WTC11 (cell line): ENCODE results near the gene C16orf74. TPM values are rescaled to one million over a fixed set of nuclear protein-coding genes. Genes with fewer than 3 reads are reported as not detected.

Experiments used
- ATAC-seq: fragments of 200-7000 bp; cut with Tn5 transposase; 2 replicates; pipeline ENCODE4 v1.10.0; 2021; ENCODE audit warnings: mild to moderate bottlenecking, moderate library complexity
- CTCF ChIA-PET: fragments of 300-600 bp; sonication (Branson Sonifier 250); formaldehyde crosslinking; loops from one replicate; lab custom pipeline; 2021; ENCODE audit warnings: antibody characterized with exemption; lab: Charles Lee
- POLR2A ChIA-PET: fragments of 350-600 bp; sonication (Branson Sonifier 250); formaldehyde crosslinking; loops from one replicate; lab custom pipeline; 2021; ENCODE audit warnings: antibody characterized with exemption; lab: Charles Lee
- DNase-seq: peaks from one replicate; pipeline ENCODE4 v3.0.0; 2021; ENCODE audit warnings: low spot score
- H3K27ac Mint-ChIP-seq: 2 replicates; pipeline ENCODE4 v1.8.0; 2021; ENCODE audit warnings: mixed read lengths
- H3K27me3 Mint-ChIP-seq: 2 replicates; pipeline ENCODE4 v1.8.0; 2021; ENCODE audit warnings: low read depth, mild to moderate bottlenecking, moderate library complexity, mixed read lengths
- H3K36me3 Mint-ChIP-seq: 2 replicates; pipeline ENCODE4 v1.8.0; 2021; ENCODE audit warnings: mixed read lengths
- H3K4me1 Mint-ChIP-seq: 2 replicates; pipeline ENCODE4 v1.8.0; 2022; ENCODE audit warnings: mixed read lengths
- H3K4me3 Mint-ChIP-seq: 2 replicates; pipeline ENCODE4 v1.8.0; 2021; ENCODE audit warnings: mild to moderate bottlenecking, moderate library complexity, mixed read lengths
- H3K9me3 Mint-ChIP-seq: 2 replicates; pipeline ENCODE4 v1.8.0; 2021; ENCODE audit warnings: mixed read lengths
- CTCF ChIP-seq: fragments of 200-600 bp; IDR thresholded peaks from 2 replicates; pipeline ENCODE4 v1.8.0; 2022; ENCODE audit warnings: antibody characterized with exemption
- GABPB1 ChIP-seq: sonication (generic); formaldehyde crosslinking; IDR thresholded peaks from 2 replicates; pipeline ENCODE4 v1.8.1; 2023; ENCODE audit warnings: mild to moderate bottlenecking, missing genetic modification reagents
- GRHL2 ChIP-seq: fragments of 250-450 bp; sonication (Bioruptor Pico); IDR thresholded peaks from 2 replicates; pipeline ENCODE4 v1.8.0; 2022; ENCODE audit warnings: mild to moderate bottlenecking, moderate library complexity; ENCODE audit not compliant: insufficient replicate concordance, severe bottlenecking
- GTF2I ChIP-seq: fragments of 250-450 bp; sonication (Bioruptor Pico); conservative IDR thresholded peaks from 2 replicates; pipeline ENCODE4 v1.4.0; 2021; ENCODE audit warnings: mild to moderate bottlenecking
- JAZF1 ChIP-seq: fragments of 250-450 bp; sonication (Bioruptor Pico); IDR thresholded peaks from 2 replicates; pipeline ENCODE4 v1.9.0; 2021; ENCODE audit warnings: moderate library complexity, mild to moderate bottlenecking, inconsistent platforms
- MYBL2 ChIP-seq: sonication (generic); formaldehyde crosslinking; IDR thresholded peaks from 2 replicates; pipeline ENCODE4 v1.8.1; 2023; ENCODE audit warnings: mild to moderate bottlenecking, moderate library complexity, missing genetic modification reagents
- SMAD4 ChIP-seq: sonication (generic); formaldehyde crosslinking; IDR thresholded peaks from 2 replicates; pipeline ENCODE4 v1.8.0; 2022; ENCODE audit warnings: mild to moderate bottlenecking, missing genetic modification reagents
- TEAD1 ChIP-seq: sonication (generic); formaldehyde crosslinking; IDR thresholded peaks from 2 replicates; pipeline ENCODE4 v1.8.0; 2022; ENCODE audit warnings: mild to moderate bottlenecking, missing genetic modification reagents
- ZNF263 ChIP-seq: sonication (generic); formaldehyde crosslinking; IDR thresholded peaks from 2 replicates; pipeline ENCODE4 v1.8.1; 2022; ENCODE audit warnings: low read depth, mild to moderate bottlenecking, moderate library complexity, missing genetic modification reagents
- ZNF425 ChIP-seq: fragments of 250-450 bp; sonication (Bioruptor Pico); conservative IDR thresholded peaks from 2 replicates; pipeline ENCODE4 v1.9.0; 2021; ENCODE audit warnings: mild to moderate bottlenecking
- total RNA-seq: library from RNA; stranded (reverse); gene quantifications from 3 replicates; pipeline ENCODE4 v1.2.3, GENCODE V29; 2021
- TF ChIP-seq, protein P1 (sequence below): fragments of 250-450 bp; sonication (Bioruptor Pico); IDR thresholded peaks from 2 replicates; pipeline ENCODE4 v1.9.0; 2021; ENCODE audit warnings: mild to moderate bottlenecking, borderline replicate concordance
- TF ChIP-seq, protein P2 (sequence below): sonication (generic); formaldehyde crosslinking; conservative IDR thresholded peaks from 2 replicates; pipeline ENCODE4 v1.8.1; 2022; ENCODE audit warnings: mild to moderate bottlenecking, missing genetic modification reagents
- TF ChIP-seq, protein P3 (sequence below): sonication (generic); formaldehyde crosslinking; IDR thresholded peaks from 2 replicates; pipeline ENCODE4 v1.8.0; 2022; ENCODE audit warnings: mild to moderate bottlenecking, missing genetic modification reagents

Gene C16orf74
- total RNA-seq, 1 experiment from 2014 or later = 8.3 TPM

GRCh38 chr16:85716680-85717038, 34.2 kb downstream of the C16orf74 start:
- TF ChIP-seq, protein P1, sequence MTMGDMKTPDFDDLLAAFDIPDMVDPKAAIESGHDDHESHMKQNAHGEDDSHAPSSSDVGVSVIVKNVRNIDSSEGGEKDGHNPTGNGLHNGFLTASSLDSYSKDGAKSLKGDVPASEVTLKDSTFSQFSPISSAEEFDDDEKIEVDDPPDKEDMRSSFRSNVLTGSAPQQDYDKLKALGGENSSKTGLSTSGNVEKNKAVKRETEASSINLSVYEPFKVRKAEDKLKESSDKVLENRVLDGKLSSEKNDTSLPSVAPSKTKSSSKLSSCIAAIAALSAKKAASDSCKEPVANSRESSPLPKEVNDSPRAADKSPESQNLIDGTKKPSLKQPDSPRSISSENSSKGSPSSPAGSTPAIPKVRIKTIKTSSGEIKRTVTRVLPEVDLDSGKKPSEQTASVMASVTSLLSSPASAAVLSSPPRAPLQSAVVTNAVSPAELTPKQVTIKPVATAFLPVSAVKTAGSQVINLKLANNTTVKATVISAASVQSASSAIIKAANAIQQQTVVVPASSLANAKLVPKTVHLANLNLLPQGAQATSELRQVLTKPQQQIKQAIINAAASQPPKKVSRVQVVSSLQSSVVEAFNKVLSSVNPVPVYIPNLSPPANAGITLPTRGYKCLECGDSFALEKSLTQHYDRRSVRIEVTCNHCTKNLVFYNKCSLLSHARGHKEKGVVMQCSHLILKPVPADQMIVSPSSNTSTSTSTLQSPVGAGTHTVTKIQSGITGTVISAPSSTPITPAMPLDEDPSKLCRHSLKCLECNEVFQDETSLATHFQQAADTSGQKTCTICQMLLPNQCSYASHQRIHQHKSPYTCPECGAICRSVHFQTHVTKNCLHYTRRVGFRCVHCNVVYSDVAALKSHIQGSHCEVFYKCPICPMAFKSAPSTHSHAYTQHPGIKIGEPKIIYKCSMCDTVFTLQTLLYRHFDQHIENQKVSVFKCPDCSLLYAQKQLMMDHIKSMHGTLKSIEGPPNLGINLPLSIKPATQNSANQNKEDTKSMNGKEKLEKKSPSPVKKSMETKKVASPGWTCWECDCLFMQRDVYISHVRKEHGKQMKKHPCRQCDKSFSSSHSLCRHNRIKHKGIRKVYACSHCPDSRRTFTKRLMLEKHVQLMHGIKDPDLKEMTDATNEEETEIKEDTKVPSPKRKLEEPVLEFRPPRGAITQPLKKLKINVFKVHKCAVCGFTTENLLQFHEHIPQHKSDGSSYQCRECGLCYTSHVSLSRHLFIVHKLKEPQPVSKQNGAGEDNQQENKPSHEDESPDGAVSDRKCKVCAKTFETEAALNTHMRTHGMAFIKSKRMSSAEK (CRISPR knock-in tag) = no peak
- TF ChIP-seq GABPB1 (no peak), TEAD1 (CRISPR knock-in tag) (no peak), ZNF425 (CRISPR knock-in tag) (no peak), SMAD4 (CRISPR knock-in tag) (no peak)
- no peak overlapping the region for H3K27ac Mint-ChIP-seq
- peaks cover 8% of the 10 kb centered on the region for H3K36me3 Mint-ChIP-seq
- ChIA-PET CTCF (interaction anchor here (1.1 to 4.1 kb wide), 20 partner anchors 7 to 471 kb away, joined by 3 to 75 read pairs (median 6); no protein-coding TSS in a partner anchor), POLR2A (no interaction called here)
- ATAC-seq (no peak), DNase-seq (no peak)
- peaks cover 10% of the 10 kb centered on the region for H3K9me3 Mint-ChIP-seq
- peaks cover 13% of the 10 kb centered on the region for H3K4me1 Mint-ChIP-seq
- peaks cover 19% of the 10 kb centered on the region for H3K27me3 Mint-ChIP-seq
- H3K4me3 Mint-ChIP-seq = peak overlapping the region; percentile 58; the same call in 1 of the 2 replicates

- DNase-seq (no peak), ATAC-seq (peak; percentile 4)
- peaks cover 19% of the 10 kb centered on the region for H3K27me3 Mint-ChIP-seq
- peaks cover 11% of the 10 kb centered on the region for H3K9me3 Mint-ChIP-seq
- TF ChIP-seq, protein P2, sequence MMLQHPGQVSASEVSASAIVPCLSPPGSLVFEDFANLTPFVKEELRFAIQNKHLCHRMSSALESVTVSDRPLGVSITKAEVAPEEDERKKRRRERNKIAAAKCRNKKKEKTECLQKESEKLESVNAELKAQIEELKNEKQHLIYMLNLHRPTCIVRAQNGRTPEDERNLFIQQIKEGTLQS (CRISPR knock-in tag) = no peak
- peak; percentile 92 for TF ChIP-seq ZNF263 (CRISPR knock-in tag)
- no peak overlapping the region for H3K27ac Mint-ChIP-seq
- H3K4me3 Mint-ChIP-seq = peak overlapping the region; percentile 58
- peaks cover 13% of the 10 kb centered on the region for H3K4me1 Mint-ChIP-seq
- POLR2A ChIA-PET = interaction anchor here (0.7 to 1.0 kb wide), 2 partner anchors 27 to 50 kb away, joined by 3 to 4 read pairs; partner anchors contain the start of gene GINS2
- CTCF ChIA-PET = interaction anchor here (0.5 to 4.1 kb wide), 29 partner anchors 11 to 463 kb away, joined by 3 to 75 read pairs (median 5); no protein-coding TSS in a partner anchor
- peaks cover 10% of the 10 kb centered on the region for H3K36me3 Mint-ChIP-seq
These were observed 34.7 kb downstream of the C16orf74 start for GRCh38 chr16:85716022-85716679.

DNA sequence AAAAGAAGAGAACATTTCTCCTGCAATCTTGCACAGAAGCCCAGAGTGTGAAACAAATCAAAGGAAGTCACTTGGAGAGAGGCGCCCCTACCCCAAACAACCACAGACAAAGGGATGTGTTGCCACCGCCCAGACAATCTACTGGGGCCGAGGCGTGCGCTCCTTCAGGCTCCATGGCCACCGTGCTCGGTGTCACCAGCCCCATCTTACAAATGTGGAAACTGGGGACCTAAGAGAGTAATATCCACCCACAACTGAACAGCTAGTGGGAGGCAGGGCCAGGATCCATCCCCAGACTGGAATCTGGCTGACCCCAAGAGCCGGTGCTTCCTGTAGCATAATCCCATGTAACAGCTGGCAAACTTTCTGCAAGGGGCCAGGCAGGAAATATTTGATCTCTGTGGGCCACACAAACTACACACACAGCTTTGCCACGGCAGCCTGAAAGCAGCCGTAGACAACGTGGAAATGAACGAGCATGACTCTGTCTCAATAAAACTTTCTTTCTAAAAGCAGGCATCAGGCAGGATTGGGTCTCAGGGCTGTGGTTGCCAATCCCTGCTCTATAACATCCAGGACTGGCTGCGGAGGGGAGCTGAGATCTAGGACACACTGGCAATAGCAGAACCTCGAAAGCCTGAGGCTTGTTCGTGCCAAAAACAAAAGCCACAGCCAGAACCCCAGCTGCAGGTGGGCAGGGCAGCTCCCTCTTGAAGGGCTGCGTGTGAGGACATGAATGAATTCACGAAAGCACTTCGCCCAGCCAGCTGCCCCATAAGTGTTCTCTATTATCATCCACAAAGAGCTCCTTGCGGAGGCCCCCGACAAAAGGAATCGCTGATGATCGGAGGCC, 35.5 kb downstream of the C16orf74 start:
- DNase-seq (no peak), ATAC-seq (peak; percentile 5; the same call in 1 of the 2 replicates)
- Mint-ChIP-seq H3K9me3 (peaks cover 11% of the 10 kb centered on the region), H3K4me3 (peak overlapping the region; percentile 58), H3K27me3 (peaks cover 19% of the 10 kb centered on the region), H3K27ac (no peak overlapping the region), H3K4me1 (peaks cover 16% of the 10 kb centered on the region), H3K36me3 (peaks cover 14% of the 10 kb centered on the region)
- ChIA-PET POLR2A (interaction anchor here (0.7 to 1.0 kb wide), 2 partner anchors 27 to 49 kb away, joined by 3 to 4 read pairs; partner anchors contain the start of gene GINS2), CTCF (interaction anchor here (0.5 to 4.1 kb wide), 25 partner anchors 12 to 462 kb away, joined by 3 to 75 read pairs (median 4); no protein-coding TSS in a partner anchor)
- no peak for TF ChIP-seq JAZF1
- no peak for TF ChIP-seq MYBL2 (CRISPR knock-in tag)
- no peak for TF ChIP-seq GTF2I
- TF ChIP-seq, protein P3, sequence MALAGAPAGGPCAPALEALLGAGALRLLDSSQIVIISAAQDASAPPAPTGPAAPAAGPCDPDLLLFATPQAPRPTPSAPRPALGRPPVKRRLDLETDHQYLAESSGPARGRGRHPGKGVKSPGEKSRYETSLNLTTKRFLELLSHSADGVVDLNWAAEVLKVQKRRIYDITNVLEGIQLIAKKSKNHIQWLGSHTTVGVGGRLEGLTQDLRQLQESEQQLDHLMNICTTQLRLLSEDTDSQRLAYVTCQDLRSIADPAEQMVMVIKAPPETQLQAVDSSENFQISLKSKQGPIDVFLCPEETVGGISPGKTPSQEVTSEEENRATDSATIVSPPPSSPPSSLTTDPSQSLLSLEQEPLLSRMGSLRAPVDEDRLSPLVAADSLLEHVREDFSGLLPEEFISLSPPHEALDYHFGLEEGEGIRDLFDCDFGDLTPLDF (CRISPR knock-in tag) = no peak
- no peak for TF ChIP-seq GRHL2 (CRISPR knock-in tag)
- TF ChIP-seq CTCF = no peak
- TF ChIP-seq, protein P1 (CRISPR knock-in tag) = no peak
